Endothelial cell of umbilical vein (primary cell): Measurements from ENCODE around the gene NDUFB5. TPM values are rescaled to one million over a fixed set of nuclear protein-coding genes. Genes with fewer than 3 reads are reported as not detected.

Source experiments
- BruUV-seq: library from RNA; stranded (reverse); fragments of 400-500 nt; replicated peaks from 2 replicates; lab custom pipeline; 2021; lab: Mats Ljungman, UMichigan
- CTCF ChIA-PET: fragments of 300-600, 350-600 bp; sonication (Branson Sonifier 250); formaldehyde crosslinking; loops from one replicate; lab custom pipeline; 2021; ENCODE audit warnings: antibody characterized with exemption, inconsistent platforms; lab: Charles Lee
- POLR2A ChIA-PET: fragments of 300-600, 350-600 bp; sonication (Branson Sonifier 250); formaldehyde crosslinking; loops from one replicate; lab custom pipeline; 2021; ENCODE audit warnings: antibody characterized with exemption, inconsistent platforms; lab: Charles Lee
- DNase-seq: peaks from one replicate; pipeline ENCODE4 v3.0.0-alpha.2; 2011; ENCODE audit warnings: low read depth, low spot score
- FAIRE-seq: peaks from 2 replicates; lab custom pipeline; 2011; peaks lifted over from hg19 to GRCh38; lab: Jason Lieb, UNC
- H2AFZ ChIP-seq: 2 replicates; pipeline ENCODE4 v1.6.0; 2012; ENCODE audit warnings: low read depth, low read length, control low read depth, inconsistent platforms
- H3K27ac ChIP-seq: 2 replicates; pipeline ENCODE4 v1.5.1; 2011; ENCODE audit warnings: low read depth, mild to moderate bottlenecking, control low read depth, low read length, moderate library complexity; ENCODE audit not compliant: insufficient read depth
- H3K27me3 ChIP-seq, 2 experiments: 2 replicates each; pipeline versions ENCODE4 v1.6.0 to v1.6.1; 2011; ENCODE audit warnings: low read length in 2 of 2, mixed read lengths in 1 of 2; ENCODE audit not compliant: control insufficient read depth in 2 of 2, insufficient read depth in 2 of 2
- H3K36me3 ChIP-seq, 2 experiments: 2 replicates in 1 of 2; 3 replicates in 1 of 2; pipeline ENCODE4 v1.5.1; 2011; ENCODE audit warnings: low read length in 2 of 2, mild to moderate bottlenecking in 1 of 2, moderate library complexity in 1 of 2; ENCODE audit not compliant: control insufficient read depth in 2 of 2, insufficient read depth in 2 of 2; ENCODE audit errors: extremely low read depth in 1 of 2
- H3K4me1 ChIP-seq: 3 replicates; pipeline ENCODE4 v1.5.1; 2011; ENCODE audit warnings: mild to moderate bottlenecking, low read length; ENCODE audit not compliant: control insufficient read depth, insufficient read depth; ENCODE audit errors: extremely low read depth
- H3K4me2 ChIP-seq: 2 replicates; pipeline ENCODE4 v1.6.1; 2011; ENCODE audit warnings: low read length, control low read depth, mixed read lengths; ENCODE audit not compliant: insufficient read depth
- H3K4me3 ChIP-seq, 3 experiments: fragments of 200-600 bp in 1 of 3; sonication (generic), shearing (Covaris generic) in 1 of 3; replicated peaks in 1 of 3; 2 replicates each; pipeline ENCODE4 v1.5.1; 2011 to 2016; ENCODE audit warnings: control low read depth in 3 of 3, low read length in 3 of 3, mild to moderate bottlenecking in 2 of 3, inconsistent platforms in 1 of 3, low read depth in 1 of 3, moderate library complexity in 1 of 3; ENCODE audit not compliant: insufficient read depth in 1 of 3
- H3K79me2 ChIP-seq: 2 replicates; pipeline ENCODE4 v1.6.0; 2012; ENCODE audit warnings: low read length, inconsistent platforms; ENCODE audit not compliant: control insufficient read depth, insufficient read depth
- H3K9ac ChIP-seq: replicated peaks from 2 replicates; pipeline ENCODE3; 2011; ENCODE audit warnings: low read length, control low read depth; ENCODE audit not compliant: insufficient read depth; ENCODE audit errors: extremely low read depth
- H3K9me1 ChIP-seq: replicated peaks from 3 replicates; pipeline ENCODE4 v1.6.0; 2011; ENCODE audit warnings: mild to moderate bottlenecking, low read length; ENCODE audit not compliant: control insufficient read depth, insufficient read depth; ENCODE audit errors: extremely low read depth
- H3K9me3 ChIP-seq: replicated peaks from 2 replicates; pipeline ENCODE4 v1.5.1; 2012; ENCODE audit warnings: low read length, inconsistent platforms; ENCODE audit not compliant: control insufficient read depth, insufficient read depth
- H4K20me1 ChIP-seq: replicated peaks from 2 replicates; pipeline ENCODE3; 2011; ENCODE audit warnings: mild to moderate bottlenecking, low read length; ENCODE audit not compliant: control insufficient read depth, insufficient read depth; ENCODE audit errors: extremely low read depth
- EZH2 ChIP-seq: IDR thresholded peaks from 2 replicates; pipeline ENCODE4 v1.6.1; 2012; ENCODE audit warnings: borderline replicate concordance, low read depth, mild to moderate bottlenecking, moderate library complexity, low read length, inconsistent platforms; ENCODE audit not compliant: severe bottlenecking
- FOS ChIP-seq: IDR thresholded peaks from 2 replicates; pipeline ENCODE4 v1.6.1; 2011; ENCODE audit warnings: mild to moderate bottlenecking, low read length, moderate library complexity, borderline replicate concordance; ENCODE audit not compliant: insufficient read depth
- GATA2 ChIP-seq: IDR thresholded peaks from 2 replicates; pipeline ENCODE4 v1.7.0; 2011; ENCODE audit warnings: low read depth, mild to moderate bottlenecking, moderate library complexity, mixed read lengths, low read length; ENCODE audit not compliant: insufficient read length, insufficient read depth
- JUN ChIP-seq: IDR thresholded peaks from 2 replicates; pipeline ENCODE4 v1.6.1; 2011; ENCODE audit warnings: borderline replicate concordance, low read depth; ENCODE audit not compliant: insufficient read length, insufficient read depth
- MYC ChIP-seq: IDR thresholded peaks from one replicate; pipeline ENCODE4 v1.6.1; 2011; ENCODE audit warnings: mild to moderate bottlenecking, low read depth, low read length
- POLR2A ChIP-seq: IDR thresholded peaks from 2 replicates; pipeline ENCODE4 v1.6.1; 2012; ENCODE audit warnings: low read depth, mild to moderate bottlenecking, control low read depth, low read length
- POLR2AphosphoS5 ChIP-seq: IDR thresholded peaks from 2 replicates; pipeline ENCODE4 v1.6.1; 2012; ENCODE audit warnings: low read depth, mild to moderate bottlenecking, control low read depth, low read length, moderate library complexity; ENCODE audit not compliant: insufficient read depth
- dilution Hi-C: fragments of 300-500 bp; cut with MboI; formaldehyde crosslinking; loops from one replicate; pipeline ENCODE4 v1.15.0; 2019; ENCODE audit warnings: low sequenced_read_pairs; ENCODE audit not compliant: extremely low pct_ligation_motif_present
- intact Hi-C: fragments of 100-400 bp; cut with micrococcal nuclease; formaldehyde crosslinking; loops from one replicate; pipeline ENCODE4 v1.10.0; 2022
- polyA plus RNA-seq, 4 experiments: library from polyadenylated mRNA; depleted of rRNA in 3 of 4; stranded (reverse) in 3 of 4; unstranded in 1 of 4; fragments of >200 nt; gene quantifications; 2 replicates each; pipeline versions ENCODE4 v1.2.1 to v1.2.3, GENCODE V29; 2011 to 2012; ENCODE audit warnings: missing spikeins in 1 of 4
- total RNA-seq: library from RNA; stranded (reverse); gene quantifications from 2 replicates; pipeline ENCODE4 v1.2.3, GENCODE V29; 2021
- TF ChIP-seq, protein P1 (sequence below): IDR thresholded peaks from 2 replicates; pipeline ENCODE4 v1.6.1; 2011; ENCODE audit not compliant: insufficient read depth, insufficient read length
- TF ChIP-seq, protein P2 (sequence below), 2 donors: IDR thresholded peaks; 1 replicate in 1 of 2; 2 replicates in 1 of 2; pipeline ENCODE4 v1.5.1; 2011; ENCODE audit warnings: low read length in 2 of 2, mild to moderate bottlenecking in 2 of 2, moderate library complexity in 2 of 2, control low read depth in 1 of 2, inconsistent platforms in 1 of 2, low read depth in 1 of 2; ENCODE audit not compliant: insufficient read depth in 1 of 2; ENCODE audit errors: extremely low read depth in 1 of 2

NDUFB5 gene
- total and polyA plus RNA-seq, 2 donors (not counting 3 experiments of a cell fraction or from before 2014, with no cell fraction given) = 48.2 to 74.9 TPM

DNA sequence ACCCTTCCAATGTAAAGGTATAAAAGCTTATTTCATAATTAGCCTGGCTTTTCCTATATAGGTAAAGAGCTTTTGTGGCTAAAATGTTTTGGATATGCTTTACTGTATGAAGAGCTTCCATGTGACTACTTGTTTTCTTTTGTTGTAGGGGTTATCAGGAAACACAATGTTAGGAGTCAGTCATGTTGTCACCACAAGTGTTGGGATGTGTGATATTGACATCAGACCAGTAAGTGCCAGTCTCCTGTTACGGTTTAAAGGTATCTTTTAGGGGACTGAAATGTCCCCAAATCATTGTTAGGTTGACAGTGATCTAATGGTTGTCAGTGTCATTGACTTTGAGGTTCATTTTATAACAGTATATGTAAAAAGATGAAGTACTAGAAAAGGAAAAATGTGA is 23.6 kb upstream of the NDUFB5 start:
- dilution Hi-C loops = no loop called here
- BruUV-seq = no TSS peak
- H3K4me3 ChIP-seq = no peak overlapping the region
- no peak for DNase-seq
- H3K9me3 ChIP-seq = no peaks in the 10 kb centered on the region
- H3K27ac ChIP-seq = no peak overlapping the region
- no peaks in the 10 kb centered on the region for H3K27me3 ChIP-seq
- no peak for TF ChIP-seq FOS
- TF ChIP-seq JUN = no peak
- no peak for TF ChIP-seq POLR2A
- TF ChIP-seq POLR2AphosphoS5 = no peak
- TF ChIP-seq, protein P1, sequence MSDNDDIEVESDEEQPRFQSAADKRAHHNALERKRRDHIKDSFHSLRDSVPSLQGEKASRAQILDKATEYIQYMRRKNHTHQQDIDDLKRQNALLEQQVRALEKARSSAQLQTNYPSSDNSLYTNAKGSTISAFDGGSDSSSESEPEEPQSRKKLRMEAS = no peak
- TF ChIP-seq MYC = no peak
- TF ChIP-seq, protein P2, sequence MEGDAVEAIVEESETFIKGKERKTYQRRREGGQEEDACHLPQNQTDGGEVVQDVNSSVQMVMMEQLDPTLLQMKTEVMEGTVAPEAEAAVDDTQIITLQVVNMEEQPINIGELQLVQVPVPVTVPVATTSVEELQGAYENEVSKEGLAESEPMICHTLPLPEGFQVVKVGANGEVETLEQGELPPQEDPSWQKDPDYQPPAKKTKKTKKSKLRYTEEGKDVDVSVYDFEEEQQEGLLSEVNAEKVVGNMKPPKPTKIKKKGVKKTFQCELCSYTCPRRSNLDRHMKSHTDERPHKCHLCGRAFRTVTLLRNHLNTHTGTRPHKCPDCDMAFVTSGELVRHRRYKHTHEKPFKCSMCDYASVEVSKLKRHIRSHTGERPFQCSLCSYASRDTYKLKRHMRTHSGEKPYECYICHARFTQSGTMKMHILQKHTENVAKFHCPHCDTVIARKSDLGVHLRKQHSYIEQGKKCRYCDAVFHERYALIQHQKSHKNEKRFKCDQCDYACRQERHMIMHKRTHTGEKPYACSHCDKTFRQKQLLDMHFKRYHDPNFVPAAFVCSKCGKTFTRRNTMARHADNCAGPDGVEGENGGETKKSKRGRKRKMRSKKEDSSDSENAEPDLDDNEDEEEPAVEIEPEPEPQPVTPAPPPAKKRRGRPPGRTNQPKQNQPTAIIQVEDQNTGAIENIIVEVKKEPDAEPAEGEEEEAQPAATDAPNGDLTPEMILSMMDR (IDR thresholded peaks at IDR 0.05; ENCODE audit: extremely low read depth in 1 of 2, insufficient read depth in 1 of 2, low read depth in 1 of 2, low read length in 2 of 2) = no peak
- no peak for TF ChIP-seq EZH2
- TF ChIP-seq GATA2 = no peak
- H3K4me2 ChIP-seq = no peak overlapping the region
- H3K36me3 ChIP-seq = peaks cover 0 to 18% of the 10 kb centered on the region in 2 experiments
- no peaks in the 10 kb centered on the region for H3K4me1 ChIP-seq
- H3K79me2 ChIP-seq = no peaks in the 10 kb centered on the region
- CTCF ChIA-PET = no interaction called here
- no peak overlapping the region for H2AFZ ChIP-seq
- no peaks in the 10 kb centered on the region for H3K9me1 ChIP-seq
- POLR2A ChIA-PET = no interaction called here
- no peak for FAIRE-seq
- intact Hi-C loops = no loop called here
- H3K9ac ChIP-seq = no peak overlapping the region
- H4K20me1 ChIP-seq = no peaks in the 10 kb centered on the region
